Caco-2 (cell line): ENCODE data around the gene FER. TPM values are rescaled to one million over a fixed set of nuclear protein-coding genes. Genes with fewer than 3 reads are reported as not detected.

Experiments used
- BruUV-seq: library from RNA; stranded (reverse); fragments of 400-500 nt; replicated peaks from 2 replicates; lab custom pipeline; 2021; lab: Mats Ljungman, UMichigan
- CTCF ChIA-PET: fragments of 300-600 bp; sonication (Branson Sonifier 250); formaldehyde crosslinking; loops from one replicate; lab custom pipeline; 2022; ENCODE audit warnings: antibody characterized with exemption; lab: Charles Lee
- POLR2A ChIA-PET: fragments of 300-600 bp; sonication (Branson Sonifier 250); formaldehyde crosslinking; loops from one replicate; lab custom pipeline; 2022; ENCODE audit warnings: antibody characterized with exemption; lab: Charles Lee
- DNase-seq, 2 experiments: peaks; one replicate each; pipeline versions ENCODE4 v3.0.0 to v3.0.0-alpha.2; 2020 to 2022
- H3K27me3 ChIP-seq: replicated peaks from 2 replicates; pipeline ENCODE4 v1.6.0; 2011; ENCODE audit warnings: low read length; ENCODE audit not compliant: control insufficient read depth, insufficient read depth
- H3K36me3 ChIP-seq: 2 replicates; pipeline ENCODE4 v1.5.1; 2011; ENCODE audit warnings: low read length; ENCODE audit not compliant: control insufficient read depth, insufficient read depth
- H3K4me1 ChIP-seq: fragments of 250-450 bp; sonication (Bioruptor Pico); 2 replicates; pipeline ENCODE4 v1.5.1; 2020; ENCODE audit warnings: mild to moderate bottlenecking
- H3K4me3 ChIP-seq: 2 replicates; pipeline ENCODE4 v1.5.1; 2011; ENCODE audit warnings: low read depth, mild to moderate bottlenecking, control low read depth, low read length
- H3K9me3 ChIP-seq: fragments of 250-450 bp; sonication (Bioruptor Pico); 2 replicates; pipeline ENCODE4 v1.5.1; 2020; ENCODE audit warnings: mild to moderate bottlenecking, moderate library complexity
- H3K27ac Mint-ChIP-seq: one replicate; pipeline ENCODE4 v1.8.0; 2022; ENCODE audit warnings: mixed read lengths; ENCODE audit not compliant: unreplicated experiment
- H3K27me3 Mint-ChIP-seq: one replicate; pipeline ENCODE4 v1.8.0; 2022; ENCODE audit warnings: mixed read lengths; ENCODE audit not compliant: insufficient read depth, unreplicated experiment
- H3K36me3 Mint-ChIP-seq: one replicate; pipeline ENCODE4 v1.8.0; 2022; ENCODE audit warnings: mild to moderate bottlenecking, mixed read lengths; ENCODE audit not compliant: insufficient read depth, unreplicated experiment
- H3K4me1 Mint-ChIP-seq: one replicate; pipeline ENCODE4 v1.8.0; 2022; ENCODE audit warnings: low read depth, mixed read lengths; ENCODE audit not compliant: unreplicated experiment
- H3K4me3 Mint-ChIP-seq: one replicate; pipeline ENCODE4 v1.8.0; 2022; ENCODE audit warnings: mild to moderate bottlenecking, moderate library complexity, mixed read lengths; ENCODE audit not compliant: unreplicated experiment
- H3K9me3 Mint-ChIP-seq: one replicate; pipeline ENCODE4 v1.8.0; 2022; ENCODE audit warnings: mixed read lengths; ENCODE audit not compliant: unreplicated experiment
- intact Hi-C: fragments of 100-400 bp; cut with micrococcal nuclease; formaldehyde crosslinking; loops from one replicate; pipeline ENCODE4 v1.10.0; 2022; ENCODE audit not compliant: unreplicated experiment
- total RNA-seq: library from RNA; stranded (reverse); gene quantifications from 2 replicates; pipeline ENCODE4 v1.2.3, GENCODE V29; 2022
- TF ChIP-seq, protein P1 (sequence below), 2 experiments: fragments of 200-600 bp in 1 of 2; IDR thresholded peaks; 1 replicate in 1 of 2; 2 replicates in 1 of 2; pipeline versions ENCODE4 v1.5.1 to v1.8.0; 2011 to 2022; ENCODE audit warnings: antibody characterized with exemption in 1 of 2, control low read depth in 1 of 2, inconsistent platforms in 1 of 2, low read depth in 1 of 2, low read length in 1 of 2, mild to moderate bottlenecking in 1 of 2, moderate library complexity in 1 of 2; ENCODE audit not compliant: insufficient read depth in 1 of 2, severe bottlenecking in 1 of 2, unreplicated experiment in 1 of 2

Gene FER
- total RNA-seq, 1 experiment from 2014 or later: 43.1 TPM

DNA sequence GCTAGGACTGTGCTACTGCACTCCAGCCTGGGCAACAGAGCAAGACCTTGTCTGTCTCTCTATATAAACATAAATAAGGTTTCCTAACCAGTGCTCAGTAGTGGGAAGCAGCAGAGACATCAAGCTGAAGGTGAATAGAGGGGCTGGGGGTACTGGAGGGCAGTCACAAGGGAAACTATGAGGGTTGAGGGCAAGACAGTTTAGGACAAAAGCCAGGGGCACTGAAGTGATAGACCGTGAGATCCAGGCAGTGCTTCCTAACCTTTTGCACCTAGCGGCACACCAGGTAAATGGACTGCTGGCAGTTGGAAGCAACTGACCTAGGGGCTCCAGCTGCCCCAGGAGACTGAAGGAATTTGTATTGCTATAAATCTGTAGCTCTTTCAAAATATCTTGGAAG lies 483.6 kb downstream of the FER start:
- Histone ChIP-seq H3K36me3 (no peaks in the 10 kb centered on the region), H3K9me3 (no peaks in the 10 kb centered on the region), H3K4me1 (no peaks in the 10 kb centered on the region), H3K4me3 (no peak overlapping the region), H3K27me3 (no peaks in the 10 kb centered on the region; the same call in 1 of the 2 replicates)
- no TSS peak for BruUV-seq
- Mint-ChIP-seq H3K4me1 (no peaks in the 10 kb centered on the region), H3K36me3 (no peaks in the 10 kb centered on the region), H3K9me3 (peaks cover 10% of the 10 kb centered on the region), H3K27me3 (peaks cover 2% of the 10 kb centered on the region), H3K27ac (no peak overlapping the region), H3K4me3 (no peak overlapping the region)
- TF ChIP-seq, protein P1, sequence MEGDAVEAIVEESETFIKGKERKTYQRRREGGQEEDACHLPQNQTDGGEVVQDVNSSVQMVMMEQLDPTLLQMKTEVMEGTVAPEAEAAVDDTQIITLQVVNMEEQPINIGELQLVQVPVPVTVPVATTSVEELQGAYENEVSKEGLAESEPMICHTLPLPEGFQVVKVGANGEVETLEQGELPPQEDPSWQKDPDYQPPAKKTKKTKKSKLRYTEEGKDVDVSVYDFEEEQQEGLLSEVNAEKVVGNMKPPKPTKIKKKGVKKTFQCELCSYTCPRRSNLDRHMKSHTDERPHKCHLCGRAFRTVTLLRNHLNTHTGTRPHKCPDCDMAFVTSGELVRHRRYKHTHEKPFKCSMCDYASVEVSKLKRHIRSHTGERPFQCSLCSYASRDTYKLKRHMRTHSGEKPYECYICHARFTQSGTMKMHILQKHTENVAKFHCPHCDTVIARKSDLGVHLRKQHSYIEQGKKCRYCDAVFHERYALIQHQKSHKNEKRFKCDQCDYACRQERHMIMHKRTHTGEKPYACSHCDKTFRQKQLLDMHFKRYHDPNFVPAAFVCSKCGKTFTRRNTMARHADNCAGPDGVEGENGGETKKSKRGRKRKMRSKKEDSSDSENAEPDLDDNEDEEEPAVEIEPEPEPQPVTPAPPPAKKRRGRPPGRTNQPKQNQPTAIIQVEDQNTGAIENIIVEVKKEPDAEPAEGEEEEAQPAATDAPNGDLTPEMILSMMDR (IDR thresholded peaks at IDR 0.05; ENCODE audit: insufficient read depth in 1 of 2, low read depth in 1 of 2, low read length in 1 of 2, severe bottlenecking in 1 of 2, unreplicated experiment in 1 of 2): no peak
- CTCF ChIA-PET: no interaction called here
- DNase-seq: no peak
- intact Hi-C loops: no loop called here
- POLR2A ChIA-PET: no interaction called here

DNA sequence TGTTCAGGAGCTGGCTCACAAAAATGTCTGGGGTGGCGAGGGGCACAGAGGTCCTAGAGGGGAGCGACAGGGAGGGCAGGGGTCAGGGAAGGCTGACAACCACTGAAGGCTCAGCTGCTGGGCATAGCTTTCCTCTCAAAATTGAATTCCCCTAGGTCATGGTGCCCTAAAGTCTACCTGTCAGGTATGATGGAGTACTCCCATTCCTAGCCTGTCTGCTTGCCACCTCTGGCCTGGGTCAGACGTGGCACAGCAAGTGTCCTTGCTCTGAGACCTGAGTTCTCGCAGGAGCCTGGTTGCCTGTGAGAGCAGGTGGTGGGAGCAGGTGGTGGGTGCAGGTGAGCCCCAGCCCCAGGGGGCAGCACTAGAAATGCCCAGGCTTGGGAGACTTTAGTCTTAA lies 486.7 kb downstream of the FER start:
- no peaks in the 10 kb centered on the region for H3K4me1 Mint-ChIP-seq
- H3K27me3 ChIP-seq: no peaks in the 10 kb centered on the region; the same call in 1 of the 2 replicates
- peaks cover 5% of the 10 kb centered on the region for H3K27me3 Mint-ChIP-seq
- no TSS peak for BruUV-seq
- H3K4me3 ChIP-seq: no peak overlapping the region
- no peak overlapping the region for H3K4me3 Mint-ChIP-seq
- H3K27ac Mint-ChIP-seq: no peak overlapping the region
- H3K36me3 Mint-ChIP-seq: no peaks in the 10 kb centered on the region
- no peaks in the 10 kb centered on the region for H3K36me3 ChIP-seq
- no peaks in the 10 kb centered on the region for H3K4me1 ChIP-seq
- ChIA-PET CTCF (interaction anchor here (0.6 to 0.7 kb wide), 2 partner anchors 164 to 317 kb away, joined by 3 read pairs; no protein-coding TSS in a partner anchor), POLR2A (no interaction called here)
- peaks cover 10% of the 10 kb centered on the region for H3K9me3 Mint-ChIP-seq
- no peak for DNase-seq
- H3K9me3 ChIP-seq: no peaks in the 10 kb centered on the region
- TF ChIP-seq, protein P1 (IDR thresholded peaks at IDR 0.05; ENCODE audit: insufficient read depth in 1 of 2, low read depth in 1 of 2, low read length in 1 of 2, severe bottlenecking in 1 of 2, unreplicated experiment in 1 of 2): no peak
- intact Hi-C loops: no loop called here

DNA sequence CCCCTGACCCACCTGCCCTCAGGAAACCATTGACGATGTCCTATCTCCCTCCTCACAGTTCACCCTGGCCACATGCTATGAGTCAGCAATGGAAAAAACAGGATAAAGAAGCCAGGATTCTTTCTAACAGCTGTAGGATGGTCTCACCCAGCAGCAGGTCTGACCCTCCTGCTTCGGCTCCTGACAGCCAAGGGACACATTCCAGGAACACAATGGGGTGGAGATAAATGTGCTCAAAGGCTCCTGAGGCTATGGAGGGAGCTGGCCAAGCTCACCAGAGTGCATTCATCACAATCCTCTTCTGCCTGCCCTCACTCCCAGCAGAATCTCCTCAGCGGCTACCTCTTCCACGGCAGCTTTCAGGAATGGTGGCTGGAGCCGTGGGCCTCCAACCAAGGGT lies 491.8 kb downstream of the FER start:
- Mint-ChIP-seq H3K9me3 (peaks cover 9% of the 10 kb centered on the region), H3K4me1 (no peaks in the 10 kb centered on the region), H3K4me3 (no peak overlapping the region), H3K27me3 (peaks cover 3% of the 10 kb centered on the region), H3K27ac (no peak overlapping the region), H3K36me3 (no peaks in the 10 kb centered on the region)
- TF ChIP-seq, protein P1 (IDR thresholded peaks at IDR 0.05; ENCODE audit: insufficient read depth in 1 of 2, low read depth in 1 of 2, low read length in 1 of 2, severe bottlenecking in 1 of 2, unreplicated experiment in 1 of 2): no peak
- no peak overlapping the region for H3K4me3 ChIP-seq
- no peaks in the 10 kb centered on the region for H3K27me3 ChIP-seq
- no peak for DNase-seq
- ChIA-PET CTCF (no interaction called here), POLR2A (no interaction called here)
- intact Hi-C loops: no loop called here
- H3K4me1 ChIP-seq: no peaks in the 10 kb centered on the region
- no TSS peak for BruUV-seq
- no peaks in the 10 kb centered on the region for H3K9me3 ChIP-seq
- H3K36me3 ChIP-seq: no peaks in the 10 kb centered on the region
